Sigmoid colon (tissue), 7 donors: ENCODE data around the gene MTG2. TPM values are rescaled to one million over a fixed set of nuclear protein-coding genes. Genes with fewer than 3 reads are reported as not detected.

Source experiments
- DNase-seq: peaks from one replicate; pipeline ENCODE4 v3.0.0-alpha.2; 2019
- H3K27ac ChIP-seq, 4 donors: fragments of 200-600 bp; sonication (generic); one replicate each; pipeline ENCODE4 v1.5.1; 2016 to 2019; ENCODE audit warnings: mild to moderate bottlenecking in 1 of 4
- H3K27me3 ChIP-seq, 3 donors: fragments of 200-600 bp; sonication (generic); one replicate each; pipeline ENCODE4 v1.5.1; 2019; ENCODE audit warnings: mild to moderate bottlenecking in 1 of 3
- H3K36me3 ChIP-seq, 4 donors: fragments of 200-600 bp; sonication (generic); one replicate each; pipeline ENCODE4 v1.5.1; 2016 to 2019
- H3K4me1 ChIP-seq, 4 donors: fragments of 200-600 bp; sonication (generic); one replicate each; pipeline ENCODE4 v1.5.1; 2017 to 2019
- H3K4me3 ChIP-seq, 4 donors: fragments of 200-600 bp; sonication (generic); one replicate each; pipeline ENCODE4 v1.5.1; 2017 to 2019; ENCODE audit warnings: mild to moderate bottlenecking in 2 of 4, moderate library complexity in 1 of 4
- H3K9me3 ChIP-seq, 4 donors: fragments of 200-600 bp in 3 of 4; sonication (generic) in 3 of 4; one replicate each; pipeline versions ENCODE4 v1.5.1 to v1.6.1; 2013 to 2019
- CTCF ChIP-seq, 4 experiments: fragments of 450-650 bp in 3 of 4; fragments of 200-600 bp in 1 of 4; IDR thresholded peaks; one replicate each; pipeline ENCODE4 v1.5.1; 2016 to 2019; ENCODE audit warnings: antibody characterized with exemption in 4 of 4, mild to moderate bottlenecking in 3 of 4, moderate library complexity in 2 of 4
- EP300 ChIP-seq, 4 donors: sonication (generic); formaldehyde crosslinking; IDR thresholded peaks; one replicate each; pipeline ENCODE4 v1.6.1; 2017; ENCODE audit warnings: antibody characterized with exemption in 4 of 4
- POLR2A ChIP-seq, 2 donors: fragments of 450-650 bp; IDR thresholded peaks; one replicate each; pipeline ENCODE4 v1.6.1; 2016; ENCODE audit warnings: antibody characterized with exemption in 2 of 2, mild to moderate bottlenecking in 2 of 2, moderate library complexity in 2 of 2
- POLR2AphosphoS5 ChIP-seq, 4 donors: sonication (generic); formaldehyde crosslinking; IDR thresholded peaks; one replicate each; pipeline ENCODE4 v1.6.1; 2017; ENCODE audit warnings: antibody characterized with exemption in 4 of 4
- WGBS, 2 donors: extraction: QIAGEN DNeasy Blood & Tissue Kit; methylation state at CpG; one replicate each; pipeline ENCODE4 v1.1.7; 2013; 5-methylcytosine and 5-hydroxymethylcytosine counted together
- intact Hi-C: fragments of 100-400 bp; cut with DNase I; formaldehyde crosslinking; loops from one replicate; pipeline ENCODE4 v1.15.1; 2023
- polyA plus RNA-seq, 3 donors: library from polyadenylated mRNA; stranded (reverse); fragments of 200-250 nt; gene quantifications; one replicate each; pipeline ENCODE4 v1.2.3, GENCODE V29; 2013
- total RNA-seq, 4 donors: library from RNA; depleted of rRNA; stranded (reverse); fragments of >200 nt; gene quantifications; one replicate each; pipeline ENCODE4 v1.1.0, GENCODE V29; 2016
- donor health status: healthy with polysubstance abuse.
- donor health status: Bipolar disorder and iron deficiency.
- donor health status: healthy.

MTG2 gene
- total and polyA plus RNA-seq, 7 donors: 13.3 to 32.3 (median 23.9) TPM

- Histone ChIP-seq H3K27ac (peak overlapping the region; percentile 92 to 97 (median 96)), H3K4me3 (peak overlapping the region; percentile 69 to 92 (median 90)), H3K27me3 (no peaks in the 10 kb centered on the region), H3K36me3 (peaks cover 7 to 16% (median 10%) of the 10 kb centered on the region in 4 donors), H3K4me1 (peaks cover 0 to 46% (median 36%) of the 10 kb centered on the region in 4 donors), H3K9me3 (no peaks in the 10 kb centered on the region)
- WGBS, 2 donors: 1% methylated on average over 104 of the region's 104 CpGs
- intact Hi-C loops: loop anchor here (1.0 to 10.0 kb wide), 6 partner anchors 22 to 653 kb away; partner anchors contain the start of genes LSM14B, MRGBP, OSBPL2 and RPS21
- TF ChIP-seq EP300 (IDR thresholded peaks at IDR 0.05): no peak
- no peak for TF ChIP-seq CTCF (IDR thresholded peaks at IDR 0.05)
- TF ChIP-seq POLR2A (IDR thresholded peaks at IDR 0.05): peak in 1 of 2 donors; percentile 40
- TF ChIP-seq POLR2AphosphoS5 (IDR thresholded peaks at IDR 0.05): peak in 3 of 4 donors; percentile 59 to 78 (median 64)
- peak; percentile 80 for DNase-seq
Observed at GRCh38 chr20:62143957-62144825, 38.6 kb upstream of the MTG2 start.

GRCh38 chr20:62145688-62146018 is 37.2 kb upstream of the MTG2 start:
- intact Hi-C loops: loop anchor here (10.0 kb wide), 1 partner anchor 239 kb away; the partner anchor contains the start of gene RPS21
- DNase-seq: no peak
- TF ChIP-seq CTCF (IDR thresholded peaks at IDR 0.05) (no peak), EP300 (IDR thresholded peaks at IDR 0.05) (no peak), POLR2AphosphoS5 (IDR thresholded peaks at IDR 0.05) (no peak), POLR2A (IDR thresholded peaks at IDR 0.05) (no peak)
- Histone ChIP-seq H3K27me3 (no peaks in the 10 kb centered on the region), H3K36me3 (peaks cover 0 to under 1% (median 0%) of the 10 kb centered on the region in 4 donors), H3K4me1 (peaks cover 0 to 46% (median 33%) of the 10 kb centered on the region in 4 donors), H3K9me3 (no peaks in the 10 kb centered on the region), H3K4me3 (no peak overlapping the region), H3K27ac (no peak overlapping the region)
- 95% methylated on average over 7 of the region's 7 CpGs for WGBS, 2 donors

- TF ChIP-seq CTCF (IDR thresholded peaks at IDR 0.05) (no peak), POLR2A (IDR thresholded peaks at IDR 0.05) (no peak), POLR2AphosphoS5 (IDR thresholded peaks at IDR 0.05) (no peak), EP300 (IDR thresholded peaks at IDR 0.05) (no peak)
- peaks cover 0 to 41% (median 28%) of the 10 kb centered on the region in 4 donors for H3K4me1 ChIP-seq
- no peaks in the 10 kb centered on the region for H3K9me3 ChIP-seq
- 91 to 96% methylated on average over 22 of the region's 22 CpGs for WGBS, 2 donors
- no peak for DNase-seq
- H3K27me3 ChIP-seq: no peaks in the 10 kb centered on the region
- no peak overlapping the region for H3K4me3 ChIP-seq
- no peak overlapping the region for H3K27ac ChIP-seq
- intact Hi-C loops: loop anchor here (10.0 kb wide), 1 partner anchor 239 kb away; the partner anchor contains the start of gene RPS21
- H3K36me3 ChIP-seq: no peaks in the 10 kb centered on the region
Observed at GRCh38 chr20:62146019-62146755, 36.6 kb upstream of the MTG2 start.

GRCh38 chr20:62147125-62147524 is 35.7 kb upstream of the MTG2 start:
- no peaks in the 10 kb centered on the region for H3K36me3 ChIP-seq
- TF ChIP-seq CTCF (IDR thresholded peaks at IDR 0.05): no peak
- no peak for TF ChIP-seq POLR2AphosphoS5 (IDR thresholded peaks at IDR 0.05)
- TF ChIP-seq POLR2A (IDR thresholded peaks at IDR 0.05): no peak
- TF ChIP-seq EP300 (IDR thresholded peaks at IDR 0.05): no peak

More at GRCh38 chr20:62147125-62147524, 35.7 kb upstream of the MTG2 start:
- H3K27me3 ChIP-seq: no peaks in the 10 kb centered on the region
- peaks cover 0 to 31% (median 19%) of the 10 kb centered on the region in 4 donors for H3K4me1 ChIP-seq
- intact Hi-C loops: loop anchor here (10.0 kb wide), 1 partner anchor 238 kb away; the partner anchor contains the start of gene RPS21
- 96 to 97% methylated on average over 6 of the region's 6 CpGs for WGBS, 2 donors
- H3K4me3 ChIP-seq: no peak overlapping the region
- no peak for DNase-seq
- no peaks in the 10 kb centered on the region for H3K9me3 ChIP-seq
- H3K27ac ChIP-seq: no peak overlapping the region
